Measurements from ENCODE around the gene PARS2. TPM values are rescaled to one million over a fixed set of nuclear protein-coding genes. Genes with fewer than 3 reads are reported as not detected.

Gene PARS2
- total RNA-seq = 1 to 10 TPM; 3.9 to 4.0 TPM

- peak; percentile 97 for DNase-seq (ENCODE audit: low spot score)
- Histone ChIP-seq H3K27ac (peak within 1 kb of the TSS; percentile 54 to 68), H3K27me3 (no peaks in the 10 kb centered on the region), H3K9me3 (no peaks in the 10 kb centered on the region), H3K36me3 (no peaks in the 10 kb centered on the region), H3K4me3 (peak within 1 kb of the TSS; percentile 77 to 89), H3K4me1 (peaks cover 0 to 15% of the 10 kb centered on the region in 2 donors)
- TF ChIP-seq CTCF (IDR thresholded peaks at IDR 0.05) = no peak
Measured at GRCh38 chr1:54764133-54764921, at the start of gene PARS2. Gene PARS2, minus strand, starts transcription at chr1:54764523. Its CDS starts 5,362 bp downstream, at chr1:54759161.

GRCh38 chr1:54814126-54814498 lies 49.8 kb upstream of the PARS2 start:
- no peak for TF ChIP-seq CTCF (IDR thresholded peaks at IDR 0.05)

GRCh38 chr1:54813485-54814125 lies 49.3 kb upstream of the PARS2 start:
- no peak for DNase-seq (ENCODE audit: low spot score)
- Histone ChIP-seq H3K27me3 (no peaks in the 10 kb centered on the region), H3K9me3 (no peaks in the 10 kb centered on the region), H3K4me3 (no peak overlapping the region), H3K4me1 (no peaks in the 10 kb centered on the region), H3K36me3 (no peaks in the 10 kb centered on the region), H3K27ac (no peak overlapping the region)
- TF ChIP-seq CTCF (IDR thresholded peaks at IDR 0.05) = no peak

More at GRCh38 chr1:54814126-54814498, 49.8 kb upstream of the PARS2 start:
- Histone ChIP-seq H3K27me3 (no peaks in the 10 kb centered on the region), H3K4me1 (no peaks in the 10 kb centered on the region), H3K36me3 (no peaks in the 10 kb centered on the region), H3K4me3 (no peak overlapping the region), H3K9me3 (no peaks in the 10 kb centered on the region), H3K27ac (no peak overlapping the region)
- DNase-seq (ENCODE audit: low spot score) = no peak

GRCh38 chr1:54812801-54813484 lies 48.6 kb upstream of the PARS2 start:
- Histone ChIP-seq H3K4me3 (no peak overlapping the region), H3K4me1 (no peaks in the 10 kb centered on the region), H3K27ac (no peak overlapping the region), H3K36me3 (no peaks in the 10 kb centered on the region), H3K27me3 (no peaks in the 10 kb centered on the region), H3K9me3 (no peaks in the 10 kb centered on the region)
- DNase-seq (ENCODE audit: low spot score) = no peak
- TF ChIP-seq CTCF (IDR thresholded peaks at IDR 0.05) = no peak

- no peak overlapping the region for H3K4me3 ChIP-seq
- no peak for DNase-seq (ENCODE audit: low spot score)
- H3K27me3 ChIP-seq = no peaks in the 10 kb centered on the region
- H3K36me3 ChIP-seq = no peaks in the 10 kb centered on the region
- no peaks in the 10 kb centered on the region for H3K9me3 ChIP-seq
- no peak overlapping the region for H3K27ac ChIP-seq
- no peaks in the 10 kb centered on the region for H3K4me1 ChIP-seq
- TF ChIP-seq CTCF (IDR thresholded peaks at IDR 0.05) = no peak
Measured at GRCh38 chr1:54811739-54812655, 47.7 kb upstream of the PARS2 start.
